ENCODE results near the gene HSPA1B.

- TF ChIP-seq CTCF (conservative IDR thresholded peaks at IDR 0.05) (no peak), ZFX (IDR thresholded peaks at IDR 0.05) (no peak)
Observed at GRCh38 chr6:31865205-31866118, 37.9 kb downstream of the HSPA1B start.

Measured in C4-2B (cell line).